Glomerular endothelial cell (primary cell): Measurements from ENCODE around the gene MDM2. TPM values are rescaled to one million over a fixed set of nuclear protein-coding genes. Genes with fewer than 3 reads are reported as not detected.

Experiments
- DNase-seq: peaks from one replicate; pipeline ENCODE4 v3.0.0-alpha.2; 2011; ENCODE audit warnings: low read depth, low spot score; ENCODE audit errors: extremely low read depth
- total RNA-seq: library from RNA; depleted of rRNA; stranded (reverse); fragments of >200 nt; gene quantifications from 2 replicates; pipeline ENCODE4 v1.2.3, GENCODE V29; 2015

The MDM2 gene
- total RNA-seq, 1 donor from 2014 or later = 197 TPM

DNA sequence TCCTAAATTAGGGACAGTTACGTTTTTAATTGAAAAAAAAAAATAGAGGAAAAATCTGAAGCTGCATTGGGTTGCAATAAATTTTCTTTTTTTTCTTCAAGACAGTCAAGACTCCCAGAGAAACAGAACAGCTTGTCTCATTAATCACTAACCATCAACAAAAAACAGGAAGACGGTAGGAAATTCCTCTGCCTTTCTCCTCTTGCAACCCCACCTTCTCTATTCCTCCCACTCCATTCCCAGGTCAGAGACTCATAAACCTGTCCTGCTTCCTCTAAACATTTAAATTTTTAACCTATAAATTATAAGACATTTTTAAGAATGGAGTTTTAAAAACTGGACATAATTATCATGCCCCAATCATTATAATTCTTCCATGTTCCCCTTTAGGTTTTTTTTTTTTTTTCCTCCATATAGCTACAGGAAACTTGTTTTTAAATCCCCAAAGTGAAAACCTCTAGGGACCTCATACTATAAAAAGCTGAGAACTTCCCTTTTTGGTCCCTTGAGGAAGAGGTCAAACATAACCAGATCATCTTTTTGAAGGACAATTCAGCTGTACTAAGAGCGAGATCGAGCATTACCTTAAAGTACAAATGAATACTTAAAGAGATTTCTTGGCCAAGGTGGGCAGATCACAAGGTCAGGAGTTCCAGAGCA, 89.0 kb downstream of the MDM2 start:
- DNase-seq = no peak

GRCh38 chr12:68899251-68899771, 91.3 kb downstream of the MDM2 start:
- DNase-seq = no peak

DNA sequence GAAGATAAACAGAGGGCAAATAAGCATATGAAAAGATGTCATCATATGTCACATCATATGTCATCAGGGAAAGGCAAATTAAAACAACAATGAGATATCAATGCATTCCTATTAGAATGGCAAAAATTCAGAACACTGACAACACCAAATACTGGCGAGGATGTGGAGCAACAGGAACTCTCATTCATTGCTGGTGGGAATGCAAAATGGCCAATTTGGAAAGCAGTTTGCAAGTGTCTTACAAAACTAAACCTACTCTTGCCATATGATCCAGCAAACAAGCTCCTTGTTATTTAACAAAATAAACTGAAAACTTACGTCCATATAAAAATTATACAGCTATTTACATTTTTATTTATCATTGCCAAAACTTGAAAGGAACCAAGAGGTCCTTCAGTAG, 92.3 kb downstream of the MDM2 start:
- no peak for DNase-seq

Other genes with a start within 250 kb of the MDM2 start
- gene RAP1B, start 197.3 kb upstream of the MDM2 start, total RNA-seq = 262 and 301 TPM in 2 replicates
- 24.4 and 27.3 TPM in 2 replicates for gene NUP107, start 121.2 kb upstream of the MDM2 start, total RNA-seq
- gene SLC35E3, start 62.0 kb upstream of the MDM2 start, total RNA-seq = 1.1 and 6.6 TPM in 2 replicates
- 2.0 and 4.4 TPM in 2 replicates for gene CPM, start 125.0 kb downstream of the MDM2 start, total RNA-seq